Lower leg skin (tissue), 3 donors: ENCODE data around the gene TESK2.

Experiments used
- CTCF ChIP-seq, 3 donors: fragments of 450-650 bp; IDR thresholded peaks; one replicate each; pipeline ENCODE4 v1.5.1; 2016; ENCODE audit warnings: antibody characterized with exemption in 3 of 3, mild to moderate bottlenecking in 3 of 3, moderate library complexity in 2 of 3
- POLR2A ChIP-seq, 2 donors: fragments of 450-650 bp; IDR thresholded peaks; one replicate each; pipeline ENCODE4 v1.6.1; 2016 to 2017; ENCODE audit warnings: antibody characterized with exemption in 2 of 2, mild to moderate bottlenecking in 1 of 2, moderate library complexity in 1 of 2

- no peak for TF ChIP-seq CTCF (IDR thresholded peaks at IDR 0.05)
- TF ChIP-seq POLR2A (IDR thresholded peaks at IDR 0.05) = no peak
Measured at GRCh38 chr1:45518910-45519309, 27.9 kb upstream of the TESK2 start.
